GM18502 (cell line): Measurements from ENCODE around the gene AXIN1.
"Not testable (repeated sequence)": the region's sequence is repeated elsewhere in the genome, so short reads cannot be mapped to it uniquely, and the experiment has no call there.

Experiments
- ATAC-seq: cut with Tn5 transposase; IDR thresholded peaks from one replicate; pipeline ENCODE4 v1.9.1; 2021; ENCODE audit warnings: mild to moderate bottlenecking; ENCODE audit not compliant: unreplicated experiment, poor library complexity

The AXIN1 gene

GRCh38 chr16:334861-335632, 17.5 kb downstream of the AXIN1 start:
- not testable (repeated sequence) for ATAC-seq

GRCh38 chr16:334164-334832, 18.2 kb downstream of the AXIN1 start:
- not testable (repeated sequence) for ATAC-seq

GRCh38 chr16:333406-334094, 19.0 kb downstream of the AXIN1 start:
- no peak for ATAC-seq

GRCh38 chr16:331181-331814, 21.2 kb downstream of the AXIN1 start:
- ATAC-seq, result not testable (repeated sequence)

GRCh38 chr16:330741-331140, 21.8 kb downstream of the AXIN1 start:
- ATAC-seq, result no peak

- no peak for ATAC-seq
These were observed 27.0 kb downstream of the AXIN1 start for GRCh38 chr16:325375-326145.

- ATAC-seq, result peak; percentile 62
These were observed 27.8 kb downstream of the AXIN1 start for GRCh38 chr16:324451-325334.

- no peak for ATAC-seq
These were observed 28.4 kb downstream of the AXIN1 start for GRCh38 chr16:324201-324450.

- no peak for ATAC-seq
These were observed 29.9 kb downstream of the AXIN1 start for GRCh38 chr16:322476-323143.

- ATAC-seq, result no peak
These were observed 31.0 kb downstream of the AXIN1 start for GRCh38 chr16:321532-321931.

GRCh38 chr16:320206-320605, 32.3 kb downstream of the AXIN1 start:
- no peak for ATAC-seq

GRCh38 chr16:318628-319027, 33.9 kb downstream of the AXIN1 start:
- ATAC-seq, result no peak

GRCh38 chr16:317583-317982, 34.9 kb downstream of the AXIN1 start:
- ATAC-seq, result no peak

GRCh38 chr16:316741-317464, 35.6 kb downstream of the AXIN1 start:
- ATAC-seq, result no peak

- ATAC-seq, result no peak
These were observed 37.7 kb downstream of the AXIN1 start for GRCh38 chr16:314795-315299.

GRCh38 chr16:314351-314750, 38.2 kb downstream of the AXIN1 start:
- no peak for ATAC-seq

GRCh38 chr16:311725-312124, 40.8 kb downstream of the AXIN1 start:
- no peak for ATAC-seq

- no peak for ATAC-seq
These were observed 43.0 kb downstream of the AXIN1 start for GRCh38 chr16:309476-309875.
